GM12891 (cell line): ENCODE measurements around the gene CCSER2.

Source experiments
- POLR2A ChIP-seq: IDR thresholded peaks from 2 replicates; pipeline ENCODE4 v1.6.1; 2011; ENCODE audit warnings: low read depth, low read length, control low read depth
- POLR2AphosphoS5 ChIP-seq: IDR thresholded peaks from 2 replicates; pipeline ENCODE4 v1.6.1; 2011; ENCODE audit warnings: low read depth, low read length, control low read depth
- TAF1 ChIP-seq: IDR thresholded peaks from 2 replicates; pipeline ENCODE4 v1.6.1; 2011; ENCODE audit warnings: low read depth, low read length, control low read depth

DNA sequence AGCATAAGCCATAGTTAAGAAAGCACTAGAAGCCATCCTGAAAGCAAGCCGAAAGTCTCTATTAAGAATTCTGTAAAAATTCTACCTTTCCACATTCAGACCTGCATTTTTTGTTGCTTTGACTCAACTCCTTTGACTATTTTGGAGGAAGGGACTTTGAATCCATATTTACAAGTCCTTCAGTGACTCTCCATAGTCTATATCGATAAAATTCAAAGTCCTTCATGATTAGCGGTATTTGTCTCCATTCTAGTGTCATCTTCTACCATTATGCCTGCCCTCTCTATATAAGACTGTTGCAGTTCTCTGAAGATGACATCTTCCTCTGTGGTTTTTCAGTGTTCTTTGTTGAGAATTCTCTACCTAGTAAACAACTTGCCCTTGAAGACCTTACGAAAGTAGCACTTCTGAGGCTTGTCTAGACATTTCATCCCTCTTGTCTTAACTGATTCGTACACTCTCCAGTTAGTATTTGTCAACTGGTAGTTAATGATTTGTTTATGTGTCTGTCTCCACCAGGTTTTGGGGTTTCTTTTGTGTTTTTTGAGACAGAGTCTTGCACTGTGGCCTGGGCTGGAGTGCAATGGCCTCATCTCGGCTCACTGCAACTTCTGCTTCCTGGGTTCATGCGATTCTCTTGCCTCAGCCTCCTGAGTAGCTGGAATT lies 1.7 kb downstream of the CCSER2 start:
- TF ChIP-seq POLR2A: no peak
- no peak for TF ChIP-seq POLR2AphosphoS5
- TF ChIP-seq TAF1: no peak
